ENCODE data around the gene MOB1B. TPM values are rescaled to one million over a fixed set of nuclear protein-coding genes. Genes with fewer than 3 reads are reported as not detected.

Gene MOB1B
- total and polyA plus RNA-seq, 9 donors = 6.4 to 25.7 (median 17.6) TPM

GRCh38 chr4:70969076-70969475 is 66.9 kb downstream of the MOB1B start:
- intact Hi-C loops (cut with DNase I) = no loop called here
- TF ChIP-seq EP300 (IDR thresholded peaks at IDR 0.05) (no peak), CTCF (IDR thresholded peaks at IDR 0.05) (no peak), POLR2A (IDR thresholded peaks at IDR 0.05) (no peak)
- H3K27me3 ChIP-seq = no peaks in the 10 kb centered on the region
- H3K4me1 ChIP-seq (ENCODE audit: insufficient read depth) = no peaks in the 10 kb centered on the region
- no peaks in the 10 kb centered on the region for H3K9me3 ChIP-seq
- no peak for DNase-seq
- WGBS, 3 donors = 77 to 82% (median 81%) methylated on average over 7 of the region's 7 CpGs
- H3K4me3 ChIP-seq = no peak overlapping the region
- H3K27ac ChIP-seq = no peak overlapping the region
- no peaks in the 10 kb centered on the region for H3K36me3 ChIP-seq

- WGBS, 3 donors = 71 to 84% (median 80%) methylated on average over 3 of the region's 3 CpGs
- intact Hi-C loops (cut with DNase I) = no loop called here
- Histone ChIP-seq H3K36me3 (no peaks in the 10 kb centered on the region), H3K9me3 (no peaks in the 10 kb centered on the region), H3K4me1 (ENCODE audit: insufficient read depth) (no peaks in the 10 kb centered on the region), H3K4me3 (no peak overlapping the region), H3K27ac (no peak overlapping the region), H3K27me3 (no peaks in the 10 kb centered on the region)
- no peak for DNase-seq
- TF ChIP-seq POLR2A (IDR thresholded peaks at IDR 0.05) = no peak
- no peak for TF ChIP-seq CTCF (IDR thresholded peaks at IDR 0.05)
- TF ChIP-seq EP300 (IDR thresholded peaks at IDR 0.05) = no peak
These were observed 74.1 kb downstream of the MOB1B start for GRCh38 chr4:70976252-70976651.

- no peaks in the 10 kb centered on the region for H3K4me1 ChIP-seq (ENCODE audit: insufficient read depth)
- H3K4me3 ChIP-seq = no peak overlapping the region
- H3K36me3 ChIP-seq = no peaks in the 10 kb centered on the region
- DNase-seq = no peak
- TF ChIP-seq EP300 (IDR thresholded peaks at IDR 0.05) = no peak
- TF ChIP-seq CTCF (IDR thresholded peaks at IDR 0.05) = no peak
- TF ChIP-seq POLR2A (IDR thresholded peaks at IDR 0.05) = no peak
- 89 to 96% (median 90%) methylated on average over 1 of the region's 1 CpG for WGBS, 3 donors
- intact Hi-C loops (cut with DNase I) = no loop called here
- no peak overlapping the region for H3K27ac ChIP-seq
- no peaks in the 10 kb centered on the region for H3K27me3 ChIP-seq
- no peaks in the 10 kb centered on the region for H3K9me3 ChIP-seq
These were observed 77.4 kb downstream of the MOB1B start for GRCh38 chr4:70979445-70980008.

- no peaks in the 10 kb centered on the region for H3K27me3 ChIP-seq
- H3K4me1 ChIP-seq (ENCODE audit: insufficient read depth) = no peaks in the 10 kb centered on the region
- DNase-seq = no peak
- H3K36me3 ChIP-seq = no peaks in the 10 kb centered on the region
- no peak for TF ChIP-seq CTCF (IDR thresholded peaks at IDR 0.05)
- TF ChIP-seq POLR2A (IDR thresholded peaks at IDR 0.05) = no peak
- no peak for TF ChIP-seq EP300 (IDR thresholded peaks at IDR 0.05)
- H3K27ac ChIP-seq = no peak overlapping the region
- no peaks in the 10 kb centered on the region for H3K9me3 ChIP-seq
- intact Hi-C loops (cut with DNase I) = no loop called here
- no peak overlapping the region for H3K4me3 ChIP-seq
These were observed 78.0 kb downstream of the MOB1B start for GRCh38 chr4:70980196-70980595.
